ENCODE results near the gene ATG101. TPM values are rescaled to one million over a fixed set of nuclear protein-coding genes. Genes with fewer than 3 reads are reported as not detected.

The ATG101 gene, protein sequence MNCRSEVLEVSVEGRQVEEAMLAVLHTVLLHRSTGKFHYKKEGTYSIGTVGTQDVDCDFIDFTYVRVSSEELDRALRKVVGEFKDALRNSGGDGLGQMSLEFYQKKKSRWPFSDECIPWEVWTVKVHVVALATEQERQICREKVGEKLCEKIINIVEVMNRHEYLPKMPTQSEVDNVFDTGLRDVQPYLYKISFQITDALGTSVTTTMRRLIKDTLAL
- total RNA-seq = 70.4 and 73.8 TPM in 2 replicates

DNA sequence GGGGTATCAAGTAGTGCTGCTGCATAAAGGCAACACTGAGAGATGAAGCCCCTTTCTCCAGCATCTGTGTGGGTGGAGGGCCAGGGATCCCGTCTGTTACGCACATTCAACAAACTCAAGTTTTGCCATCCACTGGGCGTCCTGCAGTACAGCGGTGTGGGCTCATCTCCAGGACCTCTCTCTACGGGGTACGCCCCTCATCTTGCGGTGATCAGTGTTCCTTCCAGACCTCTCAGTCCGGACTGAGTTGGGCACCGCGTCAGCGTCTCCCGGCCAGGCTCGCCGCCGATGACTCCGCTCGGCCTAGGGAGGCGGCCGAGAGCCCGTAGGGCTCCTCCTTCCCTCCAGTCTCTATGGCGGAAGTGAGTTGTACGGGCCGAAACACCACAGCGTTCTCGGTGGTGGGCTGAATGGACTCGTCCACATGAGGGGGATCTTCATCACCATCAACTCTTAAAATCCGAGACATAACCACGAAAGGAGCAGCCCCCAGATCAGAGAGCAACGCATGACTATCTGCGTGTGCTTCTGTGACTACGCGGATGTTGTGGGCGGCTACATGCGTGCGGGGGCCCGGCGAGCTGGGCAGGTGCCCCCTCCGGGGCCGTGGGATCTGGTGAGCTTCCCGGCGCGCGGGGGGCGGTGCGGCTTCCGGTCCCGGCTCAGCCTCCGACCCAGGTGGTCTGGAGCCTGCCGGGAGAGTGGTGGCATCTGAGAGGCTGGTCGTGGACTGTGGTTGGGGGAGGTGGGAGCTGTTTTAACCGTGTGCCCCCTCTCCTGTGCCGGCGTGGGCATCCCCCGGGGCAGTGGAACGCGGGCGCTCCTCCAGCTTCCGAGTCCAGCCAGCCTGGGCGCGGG, at the start of gene ATG101:
ATG101 (plus strand) TSS at position 652 of the 858 bp plus-strand sequence. CDS start 3,673 bp downstream, outside the sequence.

DNA sequence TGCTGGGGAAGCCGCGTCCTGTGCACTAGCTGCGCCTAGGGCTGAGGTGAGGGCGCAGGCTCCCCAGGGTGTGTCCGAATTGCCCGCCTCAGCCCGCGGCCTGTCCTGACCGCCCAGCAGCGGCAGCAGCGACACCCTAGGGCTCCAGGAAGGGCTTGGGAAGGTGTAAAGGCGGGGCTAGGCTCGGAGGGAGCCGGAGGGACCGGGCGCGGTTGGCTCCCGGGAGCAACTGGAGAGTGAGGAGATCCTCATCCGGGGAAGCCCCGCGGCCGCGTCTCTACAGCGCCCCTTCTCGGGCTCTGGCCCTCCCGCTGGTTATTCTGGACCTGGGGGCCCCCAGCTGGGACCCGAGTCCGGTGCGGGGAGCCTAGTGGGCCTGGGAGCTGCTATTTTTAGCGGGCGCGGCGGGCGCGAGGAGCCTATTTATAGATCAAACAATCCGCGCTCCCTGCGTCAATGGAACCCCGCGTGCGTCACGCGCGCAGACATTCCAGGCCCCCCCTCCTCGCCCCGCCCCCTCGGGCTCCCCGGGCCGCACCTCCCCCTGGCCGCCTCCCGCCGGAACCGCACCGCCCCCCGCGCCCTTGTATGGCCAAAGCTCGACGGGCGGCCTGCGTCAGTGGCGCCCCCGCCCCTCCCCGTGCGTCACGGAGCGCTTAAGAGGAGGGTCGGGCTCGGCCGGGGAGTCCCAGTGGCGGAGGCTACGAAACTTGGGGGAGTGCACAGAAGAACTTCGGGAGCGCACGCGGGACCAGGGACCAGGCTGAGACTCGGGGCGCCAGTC, 18.8 kb upstream of the ATG101 start, which contains the start of gene NR4A1:
NR4A1 (plus strand) TSS at position 685 of the 784 bp plus-strand sequence. CDS start 2,887 bp downstream, outside the sequence.

GRCh38 chr12:52079576-52080402, 10.0 kb downstream of the ATG101 start, which contains the start of gene SMIM41:
TSS of gene SMIM41 (plus strand) at chr12:52079704. CDS start at chr12:52079780, 76 bp downstream.

Other genes with a start within 250 kb of the ATG101 start
- gene FIGNL2, start 221.3 kb upstream of the ATG101 start, total RNA-seq = under 0.01 and 0.03 TPM in 2 replicates
- 0.03 TPM in 1 of 2 replicates, not detected in the other for gene ANKRD33, start 181.9 kb upstream of the ATG101 start, total RNA-seq
- gene ACVRL1, start 162.5 kb upstream of the ATG101 start, total RNA-seq = 6.2 and 31.9 TPM in 2 replicates
- 16.4 and 18.4 TPM in 2 replicates for gene ACVR1B, start 118.3 kb upstream of the ATG101 start, total RNA-seq
- 2.7 and 5.0 TPM in 2 replicates for gene TAMALIN, start 63.0 kb upstream of the ATG101 start, total RNA-seq
- 5.9 and 7.5 TPM in 2 replicates for gene NR4A1, start 18.5 kb upstream of the ATG101 start, total RNA-seq
- gene SMIM41, start 9.7 kb downstream of the ATG101 start, total RNA-seq = 0.07 and 0.10 TPM in 2 replicates
- gene KRT80, start 122.0 kb downstream of the ATG101 start, total RNA-seq = 0.65 and 0.83 TPM in 2 replicates
- 15.0 and 16.4 TPM in 2 replicates for gene KRT7, start 163.3 kb downstream of the ATG101 start, total RNA-seq
- gene KRT86, start 204.7 kb downstream of the ATG101 start, total RNA-seq = 5.0 and 8.7 TPM in 2 replicates
- 0.13 and 0.20 TPM in 2 replicates for gene KRT81, start 221.6 kb downstream of the ATG101 start, total RNA-seq